HepG2 (cell line): ENCODE results near the gene SULT6B1. TPM values are rescaled to one million over a fixed set of nuclear protein-coding genes. Genes with fewer than 3 reads are reported as not detected.

Experiments used
- ATAC-seq: fragments of 200-7000 bp; cut with Tn5 transposase; 3 replicates; pipeline ENCODE4 v1.9.1; 2020; ENCODE audit warnings: mild to moderate bottlenecking, moderate library complexity
- BruUV-seq: library from RNA; stranded (reverse); fragments of 400-500 nt; replicated peaks from 2 replicates; lab custom pipeline; 2021; lab: Mats Ljungman, UMichigan
- CTCF ChIA-PET: fragments of 300-600 bp; formaldehyde crosslinking; extraction: SDS; loops from one replicate; lab custom pipeline; 2021; ENCODE audit warnings: low total read pairs, inconsistent platforms, low intra/inter-chr PET ratio; lab: Yijun Ruan, JAX
- POLR2A ChIA-PET: fragments of 350-600 bp; sonication (Branson Sonifier 250); formaldehyde crosslinking; loops from one replicate; lab custom pipeline; 2020; ENCODE audit warnings: antibody characterized with exemption, inconsistent platforms; lab: Yijun Ruan, JAX
- DNase-seq: peaks from one replicate; pipeline ENCODE4 v3.0.0-alpha.2; 2015; ENCODE audit warnings: low spot score
- FAIRE-seq: peaks from 3 replicates; lab custom pipeline; 2011; peaks lifted over from hg19 to GRCh38; lab: Jason Lieb, UNC
- H2AFZ ChIP-seq: one replicate; pipeline ENCODE4 v1.6.1; 2011; ENCODE audit warnings: low read length, inconsistent platforms
- H3K27ac ChIP-seq: fragments of 300-600 bp; 3 replicates; pipeline ENCODE4 v1.8.0; 2011; ENCODE audit warnings: mixed run types, mild to moderate bottlenecking, mixed read lengths, low read length, inconsistent platforms; ENCODE audit not compliant: insufficient read depth; ENCODE audit errors: extremely low read length
- H3K27me3 ChIP-seq, 2 experiments: fragments of 200-600 bp in 1 of 2; 2 replicates in 1 of 2; 3 replicates in 1 of 2; pipeline versions ENCODE4 v1.6.0 to v1.8.0; 2011; ENCODE audit warnings: low read length in 2 of 2, mild to moderate bottlenecking in 2 of 2, moderate library complexity in 2 of 2, inconsistent platforms in 1 of 2; ENCODE audit not compliant: insufficient read depth in 2 of 2, control insufficient read depth in 1 of 2
- H3K36me3 ChIP-seq, 2 experiments: fragments of 200-600 bp in 1 of 2; replicated peaks in 1 of 2; 2 replicates in 1 of 2; 3 replicates in 1 of 2; pipeline versions ENCODE4 v1.5.1 to v1.8.0; 2011; ENCODE audit warnings: low read length in 2 of 2, inconsistent platforms in 1 of 2; ENCODE audit not compliant: insufficient read depth in 2 of 2, control insufficient read depth in 1 of 2
- H3K4me1 ChIP-seq: 2 replicates; pipeline ENCODE4 v1.5.1; 2012; ENCODE audit warnings: low read length, inconsistent platforms; ENCODE audit not compliant: insufficient read depth
- H3K4me2 ChIP-seq: 2 replicates; pipeline ENCODE4 v1.6.0; 2011; ENCODE audit warnings: low read depth, low read length, inconsistent platforms
- H3K4me3 ChIP-seq, 3 experiments: fragments of 200-600 bp in 1 of 3; sonication (generic), shearing (Covaris generic) in 1 of 3; replicated peaks in 1 of 3; 2 replicates each; pipeline ENCODE4 v1.5.1; 2011 to 2016; ENCODE audit warnings: low read length in 3 of 3, inconsistent platforms in 2 of 3, low read depth in 2 of 3, mild to moderate bottlenecking in 2 of 3, control low read depth in 1 of 3, mixed read lengths in 1 of 3; ENCODE audit not compliant: insufficient read depth in 1 of 3
- H3K79me2 ChIP-seq: one replicate; pipeline ENCODE4 v1.6.1; 2011; ENCODE audit warnings: low read length, inconsistent platforms; ENCODE audit not compliant: insufficient read depth
- H3K9ac ChIP-seq: 2 replicates; pipeline ENCODE4 v1.6.0; 2011; ENCODE audit warnings: mild to moderate bottlenecking, low read depth, low read length, inconsistent platforms; ENCODE audit not compliant: insufficient read depth
- H3K9me3 ChIP-seq: 2 replicates; pipeline ENCODE4 v1.5.1; 2012; ENCODE audit warnings: mild to moderate bottlenecking, low read length
- H4K20me1 ChIP-seq: 2 replicates; pipeline ENCODE4 v1.6.0; 2011; ENCODE audit warnings: inconsistent platforms, mild to moderate bottlenecking, low read length, moderate library complexity; ENCODE audit not compliant: insufficient read depth
- FIP1L1 ChIP-seq: fragments of 200-400 bp; formaldehyde crosslinking; IDR thresholded peaks from 2 replicates; pipeline ENCODE4 v1.6.1; 2018; ENCODE audit warnings: low read depth, mild to moderate bottlenecking, low read length, moderate library complexity, borderline replicate concordance; ENCODE audit not compliant: insufficient read depth
- FOXA1 ChIP-seq, 2 experiments: fragments of 450-650 bp in 1 of 2; sonication (generic) in 1 of 2; formaldehyde crosslinking in 1 of 2; IDR thresholded peaks; 2 replicates each; pipeline versions ENCODE4 v1.4.0 to v1.6.1; 2016 to 2020; ENCODE audit warnings: missing genetic modification reagents in 1 of 2
- HBP1 ChIP-seq: IDR thresholded peaks from 2 replicates; pipeline ENCODE4 v1.6.1; 2016; ENCODE audit warnings: low read depth, control low read depth
- PTBP1 ChIP-seq: fragments of 200-400 bp; formaldehyde crosslinking; IDR thresholded peaks from 2 replicates; pipeline ENCODE4 v1.6.1; 2018; ENCODE audit warnings: low read length, low read depth; ENCODE audit not compliant: poor library complexity, severe bottlenecking
- SMAD9 ChIP-seq: sonication (generic); formaldehyde crosslinking; IDR thresholded peaks from 2 replicates; pipeline ENCODE4 v1.5.1; 2020; ENCODE audit warnings: mild to moderate bottlenecking, missing genetic modification reagents
- TCF12 ChIP-seq, 2 experiments: fragments of 450-650 bp in 1 of 2; sonication (generic) in 1 of 2; formaldehyde crosslinking in 1 of 2; IDR thresholded peaks; 2 replicates each; pipeline versions ENCODE4 v1.6.1 to v1.8.0; 2017 to 2022; ENCODE audit warnings: antibody characterized with exemption in 1 of 2, mild to moderate bottlenecking in 1 of 2, missing genetic modification reagents in 1 of 2, moderate library complexity in 1 of 2
- ZBTB8A ChIP-seq: sonication (generic); formaldehyde crosslinking; IDR thresholded peaks from 2 replicates; pipeline ENCODE4 v1.4.0; 2020; ENCODE audit warnings: mild to moderate bottlenecking, low read depth, missing genetic modification reagents, borderline replicate concordance
- ZFP62 ChIP-seq: sonication (generic); formaldehyde crosslinking; IDR thresholded peaks from 2 replicates; pipeline ENCODE4 v1.4.0; 2020; ENCODE audit warnings: missing genetic modification reagents
- ZNF138 ChIP-seq: sonication (generic); formaldehyde crosslinking; IDR thresholded peaks from 2 replicates; pipeline ENCODE4 v1.5.0; 2020; ENCODE audit warnings: mild to moderate bottlenecking, low read depth, missing genetic modification reagents
- ZNF512B ChIP-seq: sonication (generic); formaldehyde crosslinking; IDR thresholded peaks from 2 replicates; pipeline ENCODE4 v1.5.1; 2020; ENCODE audit warnings: missing genetic modification reagents, mild to moderate bottlenecking, borderline replicate concordance
- ZNF724P ChIP-seq: sonication (generic); formaldehyde crosslinking; IDR thresholded peaks from 2 replicates; pipeline ENCODE4 v1.8.0; 2022; ENCODE audit warnings: missing genetic modification reagents, borderline replicate concordance
- WGBS: methylation state at CpG from one replicate; pipeline ENCODE4 v1.1.6; 2017; ENCODE audit warnings: low lambda C conversion rate; 5-methylcytosine and 5-hydroxymethylcytosine counted together
- in situ Hi-C: cut with HindIII; loops from 2 replicates; pipeline ENCODE4 v1.10.0; 2017; ENCODE audit warnings: low pct_unique_long_range_greater_than_20kb; ENCODE audit not compliant: extremely low pct_ligation_motif_present
- intact Hi-C: fragments of 100-400 bp; cut with micrococcal nuclease; formaldehyde crosslinking; loops from one replicate; pipeline ENCODE4 v1.10.0; 2022; ENCODE audit not compliant: unreplicated experiment
- polyA plus RNA-seq, 8 experiments: library from polyadenylated mRNA; depleted of rRNA in 3 of 8; stranded (reverse) in 7 of 8; unstranded in 1 of 8; fragments of >200 nt; fragmentation: Illumina TruSeq in 4 of 8; extraction: Trizol in 4 of 8; gene quantifications; 2 replicates each; pipeline versions ENCODE4 v1.2.1 to v1.2.3, GENCODE V29; 2011 to 2016; ENCODE audit warnings: low read depth in 4 of 8, missing spikeins in 1 of 8, mixed read lengths in 1 of 8; ENCODE audit not compliant: insufficient read depth in 1 of 8
- total RNA-seq, 5 experiments: library from RNA; depleted of rRNA; stranded (reverse); fragments of >200 nt; fragmentation: Illumina TruSeq; extraction: Trizol; gene quantifications; 2 replicates each; pipeline ENCODE4 v1.2.3, GENCODE V29; 2016; ENCODE audit warnings: low read depth in 1 of 5

The SULT6B1 gene
- total and polyA plus RNA-seq, 2 of the 13 experiments (the other 11 are each of a cell fraction or from before 2014, with no cell fraction given) = not detected

GRCh38 chr2:37230581-37230980 is 42.1 kb upstream of the SULT6B1 start (continued):
- no peak for TF ChIP-seq SMAD9
- no peak for TF ChIP-seq FIP1L1

- no peaks in the 10 kb centered on the region for H3K9me3 ChIP-seq
- ChIA-PET CTCF (no interaction called here), POLR2A (no interaction called here)
- FAIRE-seq = no peak
- peaks cover 22% of the 10 kb centered on the region for H4K20me1 ChIP-seq
- peak overlapping the region; percentile 88; the same call in 1 of the 2 replicates for H3K4me2 ChIP-seq
- intact Hi-C loops = no loop called here
- H3K79me2 ChIP-seq = peaks cover 92% of the 10 kb centered on the region
- no peak overlapping the region for H3K27ac ChIP-seq
- WGBS = 95% methylated on average over 3 of the region's 3 CpGs
- no peak for DNase-seq
- no peak overlapping the region for H2AFZ ChIP-seq
- H3K4me1 ChIP-seq = peaks cover 70% of the 10 kb centered on the region
- TF ChIP-seq ZBTB8A = 0 out of 2 replicates have a peak, but pooled peaks have one; percentile 47
- no peak for TF ChIP-seq ZFP62 (CRISPR knock-in tag)
- H3K9ac ChIP-seq = no peak overlapping the region
- H3K27me3 ChIP-seq = no peaks in the 10 kb centered on the region; a peak in 1 of 5 replicates
- H3K36me3 ChIP-seq = peaks cover 6 to 25% of the 10 kb centered on the region in 2 experiments
- peak overlapping the region in 1 of 3 experiments; percentile 95; a peak in 2 of 6 replicates for H3K4me3 ChIP-seq
- ATAC-seq = no peak
- no TSS peak for BruUV-seq
- in situ Hi-C loops = loop anchor here (5.0 kb wide), 1 partner anchor 71 kb away; the partner anchor contains the start of gene EIF2AK2
Measured at GRCh38 chr2:37228788-37229187, 40.3 kb upstream of the SULT6B1 start.

DNA sequence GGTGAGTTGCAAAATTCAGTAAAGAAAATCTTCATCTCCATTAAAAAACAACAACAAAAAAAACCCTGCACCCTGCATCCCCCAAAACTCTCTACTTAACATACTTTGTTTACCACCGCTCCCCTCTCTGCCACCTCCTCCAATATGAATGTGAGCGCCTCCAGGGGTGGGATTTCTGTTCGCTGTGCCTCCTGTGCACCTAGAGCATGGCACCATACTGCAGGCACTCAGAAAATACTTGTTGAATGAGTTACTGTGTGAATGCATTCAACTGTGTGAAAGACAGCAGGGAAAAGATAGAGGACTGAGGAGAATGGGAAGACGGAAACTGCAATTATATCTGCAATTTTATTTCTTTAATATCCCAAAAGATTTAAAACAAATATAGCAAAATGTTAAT is 38.4 kb upstream of the SULT6B1 start:
- intact Hi-C loops = no loop called here
- POLR2A ChIA-PET = interaction anchor here (0.6 to 1.2 kb wide), 2 partner anchors 35 kb away, joined by 3 read pairs; no protein-coding TSS in a partner anchor
- no peak overlapping the region for H3K27ac ChIP-seq
- H3K79me2 ChIP-seq = peaks cover 76% of the 10 kb centered on the region
- in situ Hi-C loops = loop anchor here (5.0 kb wide), 1 partner anchor 70 kb away; the partner anchor contains the start of gene EIF2AK2
- TF ChIP-seq PTBP1 (no peak), ZNF512B (CRISPR knock-in tag) (no peak), HBP1 (no peak), ZNF724P (no peak), ZNF138 (CRISPR knock-in tag) (no peak), TCF12 (IDR thresholded peaks at IDR 0.05) (no peak), TCF12 (CRISPR knock-in tag; IDR thresholded peaks at IDR 0.05) (no peak), FOXA1 (IDR thresholded peaks at IDR 0.05) (no peak), FOXA1 (CRISPR knock-in tag; IDR thresholded peaks at IDR 0.05) (no peak)
- H3K4me2 ChIP-seq = peak overlapping the region; percentile 30; the same call in 1 of the 2 replicates
- H3K27me3 ChIP-seq = no peaks in the 10 kb centered on the region; a peak in 1 of 5 replicates
- no peak overlapping the region for H3K4me3 ChIP-seq
- WGBS = 96% methylated on average over 4 of the region's 4 CpGs
- H3K9ac ChIP-seq = no peak overlapping the region
- no peak overlapping the region for H2AFZ ChIP-seq
- H3K36me3 ChIP-seq = peaks cover 11 to 43% of the 10 kb centered on the region in 2 experiments
- FAIRE-seq (no peak), ATAC-seq (no peak), DNase-seq (no peak)
- H4K20me1 ChIP-seq = peaks cover 23% of the 10 kb centered on the region
- no peaks in the 10 kb centered on the region for H3K9me3 ChIP-seq
- CTCF ChIA-PET = no interaction called here
- BruUV-seq = no TSS peak
- H3K4me1 ChIP-seq = peaks cover 53% of the 10 kb centered on the region
